ENCODE measurements around the gene TLE2.

TLE2 gene

DNA sequence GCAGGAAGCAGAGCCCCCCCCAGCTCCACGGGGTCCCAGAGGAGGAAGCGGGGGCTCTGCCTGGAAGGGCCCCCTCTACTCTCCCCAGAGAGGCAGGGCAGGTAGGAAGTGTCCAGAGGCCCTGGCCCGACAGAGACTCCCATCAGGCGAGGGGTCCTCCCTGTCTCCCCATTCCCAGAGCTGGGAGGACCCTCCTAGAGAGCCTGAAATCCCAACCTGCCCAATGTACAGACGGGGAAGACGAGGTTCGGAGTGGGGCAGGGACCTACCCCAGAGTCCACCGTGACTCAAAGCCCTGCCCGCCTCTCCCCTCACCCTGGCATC, 1.1 kb downstream of the TLE2 start:
- no peak overlapping the region for H3K4me3 ChIP-seq (ENCODE audit: low read depth, low read length)
- TF ChIP-seq, protein P1, sequence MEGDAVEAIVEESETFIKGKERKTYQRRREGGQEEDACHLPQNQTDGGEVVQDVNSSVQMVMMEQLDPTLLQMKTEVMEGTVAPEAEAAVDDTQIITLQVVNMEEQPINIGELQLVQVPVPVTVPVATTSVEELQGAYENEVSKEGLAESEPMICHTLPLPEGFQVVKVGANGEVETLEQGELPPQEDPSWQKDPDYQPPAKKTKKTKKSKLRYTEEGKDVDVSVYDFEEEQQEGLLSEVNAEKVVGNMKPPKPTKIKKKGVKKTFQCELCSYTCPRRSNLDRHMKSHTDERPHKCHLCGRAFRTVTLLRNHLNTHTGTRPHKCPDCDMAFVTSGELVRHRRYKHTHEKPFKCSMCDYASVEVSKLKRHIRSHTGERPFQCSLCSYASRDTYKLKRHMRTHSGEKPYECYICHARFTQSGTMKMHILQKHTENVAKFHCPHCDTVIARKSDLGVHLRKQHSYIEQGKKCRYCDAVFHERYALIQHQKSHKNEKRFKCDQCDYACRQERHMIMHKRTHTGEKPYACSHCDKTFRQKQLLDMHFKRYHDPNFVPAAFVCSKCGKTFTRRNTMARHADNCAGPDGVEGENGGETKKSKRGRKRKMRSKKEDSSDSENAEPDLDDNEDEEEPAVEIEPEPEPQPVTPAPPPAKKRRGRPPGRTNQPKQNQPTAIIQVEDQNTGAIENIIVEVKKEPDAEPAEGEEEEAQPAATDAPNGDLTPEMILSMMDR (IDR thresholded peaks at IDR 0.05; ENCODE audit: control insufficient read depth, extremely low read depth, insufficient read depth) = no peak
- no peak for DNase-seq (ENCODE audit: low read depth)

DNA sequence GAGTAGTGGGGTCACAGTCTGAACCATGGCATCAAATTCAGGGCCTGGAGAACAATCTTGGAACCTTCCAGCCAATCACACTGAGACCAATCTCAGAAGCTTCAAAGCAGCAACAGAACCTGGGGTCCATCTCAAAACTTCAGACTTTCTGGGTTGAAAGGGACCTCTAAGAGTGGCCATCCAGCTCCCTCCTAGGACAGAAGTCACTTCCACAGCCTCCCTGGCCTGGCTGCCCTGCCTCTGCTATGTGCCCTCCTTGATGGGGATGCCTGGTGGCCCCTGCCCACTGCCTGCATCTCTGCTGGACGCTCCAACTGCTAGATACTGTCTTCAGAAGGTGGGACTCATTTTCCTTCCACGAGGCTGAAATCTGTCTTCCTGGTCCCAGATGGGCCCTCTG, 1.8 kb downstream of the TLE2 start:
- DNase-seq (ENCODE audit: low read depth) = no peak
- no peak overlapping the region for H3K4me3 ChIP-seq (ENCODE audit: low read depth, low read length)
- TF ChIP-seq, protein P1 (IDR thresholded peaks at IDR 0.05; ENCODE audit: control insufficient read depth, extremely low read depth, insufficient read depth) = no peak

DNA sequence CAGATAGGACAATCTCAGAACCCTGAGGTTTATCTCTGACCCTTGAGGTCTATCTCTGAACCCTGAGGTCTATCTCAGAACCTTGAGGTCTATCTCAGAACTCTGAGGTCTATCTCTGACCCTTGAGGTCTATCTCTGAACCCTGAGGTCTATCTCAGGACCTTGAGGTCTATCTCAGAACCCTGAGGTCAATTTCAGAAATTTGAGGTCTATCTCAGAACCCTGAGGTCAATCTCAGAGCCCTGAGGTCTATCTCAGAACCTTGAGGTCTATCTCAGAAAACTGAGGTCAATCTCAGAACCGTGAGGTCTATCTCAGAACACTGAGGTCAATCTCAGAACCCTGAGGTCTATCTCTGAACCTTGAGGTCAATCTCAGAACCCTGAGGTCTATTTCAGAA, 2.3 kb downstream of the TLE2 start:
- DNase-seq (ENCODE audit: low read depth) = no peak
- H3K4me3 ChIP-seq (ENCODE audit: low read depth, low read length) = no peak overlapping the region
- TF ChIP-seq, protein P1 (IDR thresholded peaks at IDR 0.05; ENCODE audit: control insufficient read depth, extremely low read depth, insufficient read depth) = no peak

DNA sequence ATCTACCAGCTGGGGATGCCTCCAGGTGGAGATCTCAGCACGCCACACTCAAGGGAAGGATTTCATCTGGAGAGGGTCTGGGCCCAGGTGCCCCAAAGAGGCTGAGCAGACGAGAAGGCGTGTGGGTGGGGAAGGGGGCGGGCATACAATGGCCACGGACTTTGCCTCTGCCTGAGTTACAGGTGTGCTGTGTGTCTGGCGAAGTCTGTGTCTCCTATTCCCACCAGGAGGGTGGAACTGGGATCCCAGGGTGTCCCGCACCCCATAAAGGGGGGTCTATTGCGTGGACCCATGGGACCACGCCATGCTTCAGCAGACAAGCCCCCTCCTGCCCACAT, 3.6 kb downstream of the TLE2 start:
- DNase-seq (ENCODE audit: low read depth) = no peak

DNA sequence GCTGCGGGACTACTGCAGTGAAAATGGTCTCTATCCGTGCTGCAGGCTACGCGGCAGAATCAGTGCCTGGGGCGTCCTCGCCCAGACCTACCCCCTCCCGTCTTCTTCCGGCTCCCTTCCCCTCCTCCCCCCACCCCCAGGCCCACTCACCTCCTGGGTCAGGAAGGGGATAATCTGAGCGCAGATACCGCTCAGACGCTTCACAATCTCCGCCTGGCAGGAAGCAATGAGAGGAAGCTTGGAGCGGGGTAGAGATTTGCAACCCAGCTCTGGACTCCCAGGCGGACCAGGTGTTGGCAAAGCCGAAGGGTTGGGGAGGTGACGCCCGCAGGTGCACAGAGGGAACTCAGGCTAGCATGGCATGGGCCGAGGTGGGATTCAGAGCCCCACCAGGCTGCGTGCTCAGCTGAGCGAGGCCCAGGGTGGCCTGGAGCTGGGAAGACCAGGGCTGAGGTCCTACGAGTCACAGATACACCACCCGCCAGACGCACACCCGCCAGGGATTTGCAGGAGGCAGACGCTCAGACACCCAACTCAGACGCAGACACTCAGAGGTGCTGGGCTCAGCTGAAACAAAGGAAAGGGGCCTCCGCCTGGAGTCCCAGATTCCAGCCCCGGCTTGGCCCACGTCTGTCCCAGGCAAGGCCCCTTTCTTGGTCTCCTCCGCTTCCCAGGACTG, 4.1 kb downstream of the TLE2 start:
- no peak overlapping the region for H3K4me3 ChIP-seq (ENCODE audit: low read depth, low read length)
- no peak for DNase-seq (ENCODE audit: low read depth)
- TF ChIP-seq, protein P1 (IDR thresholded peaks at IDR 0.05; ENCODE audit: control insufficient read depth, extremely low read depth, insufficient read depth) = no peak

More for the DNA sequence above, 3.6 kb downstream of the TLE2 start:
- H3K4me3 ChIP-seq (ENCODE audit: low read depth, low read length) = no peak overlapping the region
- TF ChIP-seq, protein P1 (IDR thresholded peaks at IDR 0.05; ENCODE audit: control insufficient read depth, extremely low read depth, insufficient read depth) = no peak

DNA sequence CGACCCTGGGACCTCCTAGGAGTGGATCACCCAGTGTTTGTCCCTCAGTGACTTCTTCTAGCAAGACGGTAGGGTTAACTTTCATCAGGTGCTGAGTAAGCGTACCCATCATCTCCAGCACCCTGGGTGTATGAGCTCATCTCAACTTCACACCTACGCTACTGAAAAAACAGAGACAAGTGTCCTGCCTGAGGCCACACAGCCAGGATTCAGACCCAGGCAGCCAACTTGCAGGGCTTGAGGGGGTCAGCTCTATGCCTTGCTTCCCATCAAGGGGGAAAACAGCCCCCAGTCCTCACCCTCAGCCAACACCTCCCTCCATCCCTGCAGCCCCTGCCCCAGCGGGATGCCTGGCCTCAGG, 4.6 kb downstream of the TLE2 start:
- TF ChIP-seq, protein P1 (IDR thresholded peaks at IDR 0.05; ENCODE audit: control insufficient read depth, extremely low read depth, insufficient read depth) = no peak
- DNase-seq (ENCODE audit: low read depth) = no peak
- H3K4me3 ChIP-seq (ENCODE audit: low read depth, low read length) = no peak overlapping the region

DNA sequence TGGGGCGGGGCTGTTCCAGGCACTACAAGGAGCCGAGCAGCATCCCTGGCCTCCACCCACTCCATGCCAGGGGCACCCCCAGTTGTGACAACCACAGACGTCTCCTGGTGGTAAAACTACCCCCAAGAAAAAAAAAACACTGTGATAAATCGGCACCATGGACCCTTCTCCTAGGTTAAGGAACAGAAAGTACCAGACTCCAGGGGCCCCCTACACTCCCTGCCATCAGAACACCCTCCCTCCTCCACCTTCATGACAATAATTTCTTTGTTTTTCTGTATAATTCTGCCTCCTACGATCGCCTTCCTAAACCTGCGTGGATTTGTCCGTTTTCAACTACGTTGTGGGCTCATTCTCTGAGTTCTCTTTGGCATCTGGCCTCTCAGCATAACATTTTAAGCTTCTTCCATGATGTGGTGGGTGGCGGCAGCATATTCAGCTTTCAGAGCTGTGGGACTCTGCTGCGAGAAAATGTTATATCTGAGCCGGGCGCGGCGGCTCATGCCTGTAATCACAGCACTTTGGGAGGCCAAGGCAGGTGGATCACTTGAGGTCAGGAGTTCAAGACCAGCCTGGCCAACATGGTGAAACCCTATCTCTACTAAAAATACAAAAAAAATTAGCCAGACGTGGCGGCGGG, 8.6 kb downstream of the TLE2 start:
- TF ChIP-seq, protein P1 (IDR thresholded peaks at IDR 0.05; ENCODE audit: control insufficient read depth, extremely low read depth, insufficient read depth) = no peak
- DNase-seq (ENCODE audit: low read depth) = no peak
- H3K4me3 ChIP-seq (ENCODE audit: low read depth, low read length) = no peak overlapping the region
